Neutrophil (primary cell): ENCODE data around the gene MYRFL.

Experiments used
- H3K27ac ChIP-seq: fragments of 200-600 bp; sonication (generic); 2 replicates; pipeline ENCODE4 v1.5.1; 2016; ENCODE audit warnings: mild to moderate bottlenecking, moderate library complexity
- H3K27me3 ChIP-seq: fragments of 200-600 bp; sonication (generic); 2 replicates; pipeline ENCODE4 v1.6.0; 2016; ENCODE audit warnings: mild to moderate bottlenecking
- H3K36me3 ChIP-seq: fragments of 200-600 bp; sonication (generic); 2 replicates; pipeline ENCODE4 v1.5.1; 2017
- H3K4me1 ChIP-seq, 2 experiments: fragments of 200-600 bp in 1 of 2; sonication (generic) in 1 of 2; 1 replicate in 1 of 2; 2 replicates in 1 of 2; pipeline versions ENCODE4 v1.5.1 to v1.6.1; 2013 to 2016; ENCODE audit warnings: low read depth in 1 of 2, low read length in 1 of 2, mild to moderate bottlenecking in 1 of 2, moderate library complexity in 1 of 2; ENCODE audit not compliant: control insufficient read depth in 1 of 2, insufficient read depth in 1 of 2
- H3K4me3 ChIP-seq, 2 experiments: fragments of 200-600 bp in 1 of 2; sonication (generic) in 1 of 2; 1 replicate in 1 of 2; 2 replicates in 1 of 2; pipeline ENCODE4 v1.5.1; 2013 to 2016; ENCODE audit warnings: low read depth in 1 of 2, low read length in 1 of 2, mild to moderate bottlenecking in 1 of 2, moderate library complexity in 1 of 2
- H3K9me3 ChIP-seq: fragments of 200-600 bp; sonication (generic); 2 replicates; pipeline ENCODE4 v1.5.1; 2016
- TF ChIP-seq, protein P1 (sequence below): fragments of 200-600 bp; sonication (generic); IDR thresholded peaks from 2 replicates; pipeline ENCODE4 v1.5.1; 2016; ENCODE audit warnings: antibody characterized with exemption

The MYRFL gene

DNA sequence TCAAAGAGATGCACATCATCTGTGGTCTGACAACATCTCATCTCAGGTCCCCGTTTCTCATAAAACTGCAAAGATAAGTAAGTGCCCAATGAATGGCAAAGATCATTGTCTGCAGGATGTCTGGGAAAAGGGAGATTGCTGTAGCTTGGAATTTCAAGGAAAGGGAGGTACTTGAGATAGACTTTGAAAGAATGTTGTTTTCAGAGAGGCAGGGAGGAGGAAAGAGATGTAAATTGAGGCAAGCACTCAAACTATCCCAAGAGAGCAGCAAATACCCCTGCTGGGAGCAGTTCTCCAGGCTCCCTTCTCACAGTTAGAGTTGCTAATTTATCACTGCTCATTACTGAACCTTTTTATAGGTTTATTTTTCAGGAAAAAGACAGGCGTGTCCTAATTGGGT, 107.1 kb downstream of the MYRFL start:
- TF ChIP-seq, protein P1, sequence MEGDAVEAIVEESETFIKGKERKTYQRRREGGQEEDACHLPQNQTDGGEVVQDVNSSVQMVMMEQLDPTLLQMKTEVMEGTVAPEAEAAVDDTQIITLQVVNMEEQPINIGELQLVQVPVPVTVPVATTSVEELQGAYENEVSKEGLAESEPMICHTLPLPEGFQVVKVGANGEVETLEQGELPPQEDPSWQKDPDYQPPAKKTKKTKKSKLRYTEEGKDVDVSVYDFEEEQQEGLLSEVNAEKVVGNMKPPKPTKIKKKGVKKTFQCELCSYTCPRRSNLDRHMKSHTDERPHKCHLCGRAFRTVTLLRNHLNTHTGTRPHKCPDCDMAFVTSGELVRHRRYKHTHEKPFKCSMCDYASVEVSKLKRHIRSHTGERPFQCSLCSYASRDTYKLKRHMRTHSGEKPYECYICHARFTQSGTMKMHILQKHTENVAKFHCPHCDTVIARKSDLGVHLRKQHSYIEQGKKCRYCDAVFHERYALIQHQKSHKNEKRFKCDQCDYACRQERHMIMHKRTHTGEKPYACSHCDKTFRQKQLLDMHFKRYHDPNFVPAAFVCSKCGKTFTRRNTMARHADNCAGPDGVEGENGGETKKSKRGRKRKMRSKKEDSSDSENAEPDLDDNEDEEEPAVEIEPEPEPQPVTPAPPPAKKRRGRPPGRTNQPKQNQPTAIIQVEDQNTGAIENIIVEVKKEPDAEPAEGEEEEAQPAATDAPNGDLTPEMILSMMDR, result no peak
- no peaks in the 10 kb centered on the region for H3K9me3 ChIP-seq
- no peaks in the 10 kb centered on the region for H3K36me3 ChIP-seq
- no peaks in the 10 kb centered on the region for H3K27me3 ChIP-seq
- peaks cover 0 to 9% of the 10 kb centered on the region in 2 experiments for H3K4me1 ChIP-seq
- H3K4me3 ChIP-seq, result no peak overlapping the region
- no peak overlapping the region for H3K27ac ChIP-seq

DNA sequence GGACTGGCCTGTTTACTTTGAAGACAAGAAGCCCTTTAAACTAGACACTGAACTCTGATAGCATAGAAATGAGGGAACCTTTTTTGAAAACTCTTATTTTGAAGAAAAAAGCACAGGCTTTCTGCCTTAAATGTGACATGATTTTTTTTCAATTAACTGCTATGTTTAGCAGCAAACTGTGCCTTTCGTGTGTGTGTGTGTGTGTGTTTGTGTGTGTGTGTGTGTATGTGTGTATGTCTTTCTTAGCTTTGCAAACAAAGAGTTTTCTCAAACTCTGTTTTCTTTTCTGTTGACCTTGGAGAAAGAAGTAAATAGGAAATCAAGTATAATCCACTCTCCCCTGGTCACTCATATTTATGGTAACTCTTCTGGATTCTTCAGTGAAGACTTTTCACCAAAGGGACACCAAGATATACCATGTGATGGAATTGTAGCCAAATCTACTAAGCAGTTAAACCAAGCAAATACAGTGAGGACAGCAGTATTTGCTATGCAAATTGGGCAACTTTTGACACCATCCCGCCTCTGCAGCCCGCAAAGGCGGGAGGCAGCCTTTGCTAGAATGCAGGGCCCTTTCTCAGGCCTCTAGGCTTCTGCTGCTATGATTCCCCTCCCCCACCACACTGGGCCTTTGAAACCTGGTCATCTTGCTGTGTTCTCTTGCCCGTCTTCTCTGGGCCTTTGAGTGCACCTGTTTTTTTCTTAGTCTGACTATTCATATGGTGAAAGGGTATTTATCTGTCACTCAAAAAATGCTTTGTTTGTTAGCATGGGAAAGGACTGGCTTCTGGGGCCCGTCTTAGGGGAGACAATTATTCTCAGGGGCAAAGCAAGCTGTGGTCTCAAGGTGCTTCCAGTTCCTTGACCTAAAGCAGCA, 107.9 kb downstream of the MYRFL start:
- Histone ChIP-seq H3K27me3 (no peaks in the 10 kb centered on the region), H3K4me3 (no peak overlapping the region), H3K4me1 (peaks cover 0 to 1% of the 10 kb centered on the region in 2 experiments), H3K27ac (no peak overlapping the region), H3K9me3 (no peaks in the 10 kb centered on the region), H3K36me3 (no peaks in the 10 kb centered on the region)
- TF ChIP-seq, protein P1, result no peak

DNA sequence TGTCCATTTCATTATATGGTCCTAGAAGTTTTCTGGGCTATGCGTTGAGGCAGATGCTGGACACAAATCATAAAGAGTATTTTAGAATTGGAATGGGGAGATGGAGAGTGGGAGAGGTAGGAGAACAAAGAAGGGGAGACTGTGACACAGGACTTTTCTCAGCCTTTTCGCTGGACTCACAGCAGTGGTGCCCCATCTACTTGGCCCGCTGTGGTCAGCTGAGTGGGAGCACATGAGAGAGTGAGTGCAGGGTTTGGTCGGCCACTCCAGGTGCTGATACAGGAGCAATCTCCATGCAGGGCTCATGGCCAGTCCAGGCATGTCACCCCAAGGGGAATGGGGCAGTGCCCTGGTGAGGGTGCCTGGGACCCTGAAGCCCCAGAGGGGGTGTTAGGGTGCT, 109.0 kb downstream of the MYRFL start:
- Histone ChIP-seq H3K27me3 (no peaks in the 10 kb centered on the region), H3K27ac (no peak overlapping the region), H3K36me3 (no peaks in the 10 kb centered on the region), H3K4me1 (no peaks in the 10 kb centered on the region), H3K4me3 (no peak overlapping the region), H3K9me3 (no peaks in the 10 kb centered on the region)
- TF ChIP-seq, protein P1, result no peak

GRCh38 chr12:69935651-69936100, 110.6 kb downstream of the MYRFL start:
- no peaks in the 10 kb centered on the region for H3K9me3 ChIP-seq
- no peak overlapping the region for H3K27ac ChIP-seq
- no peak overlapping the region for H3K4me3 ChIP-seq
- no peaks in the 10 kb centered on the region for H3K36me3 ChIP-seq
- TF ChIP-seq, protein P1, result no peak
- no peaks in the 10 kb centered on the region for H3K4me1 ChIP-seq
- no peaks in the 10 kb centered on the region for H3K27me3 ChIP-seq

- Histone ChIP-seq H3K4me1 (no peaks in the 10 kb centered on the region), H3K36me3 (no peaks in the 10 kb centered on the region), H3K27ac (no peak overlapping the region), H3K4me3 (no peak overlapping the region), H3K27me3 (no peaks in the 10 kb centered on the region), H3K9me3 (no peaks in the 10 kb centered on the region)
- TF ChIP-seq, protein P1, result no peak
Measured at GRCh38 chr12:69936214-69936731, 111.2 kb downstream of the MYRFL start.
